ENCODE data around the gene LLPH. TPM values are rescaled to one million over a fixed set of nuclear protein-coding genes. Genes with fewer than 3 reads are reported as not detected.
A peak's percentile ranks its signal among the peaks of the same experiment; 100 is the strongest.

The LLPH gene
- total RNA-seq, 1 experiment from 2014 or later: 32.3 TPM

- POLR2A ChIA-PET: no interaction called here
- peak overlapping the region; percentile 100 for H3K4me3 Mint-ChIP-seq (ENCODE audit: unreplicated experiment)
- no peak overlapping the region for H3K27ac Mint-ChIP-seq (ENCODE audit: unreplicated experiment)
- no peaks in the 10 kb centered on the region for H3K9me3 ChIP-seq
- CTCF ChIA-PET: no interaction called here
- H3K36me3 Mint-ChIP-seq (ENCODE audit: insufficient read depth, unreplicated experiment): peaks cover 13% of the 10 kb centered on the region
- no peaks in the 10 kb centered on the region for H3K27me3 Mint-ChIP-seq (ENCODE audit: insufficient read depth, unreplicated experiment)
- no peak for TF ChIP-seq CTCF (IDR thresholded peaks at IDR 0.05; ENCODE audit: insufficient read depth in 1 of 2, low read depth in 1 of 2, low read length in 1 of 2, severe bottlenecking in 1 of 2, unreplicated experiment in 1 of 2)
- intact Hi-C loops (cut with micrococcal nuclease; ENCODE audit: unreplicated experiment): no loop called here
- H3K4me3 ChIP-seq (ENCODE audit: low read depth, low read length): peak overlapping the region; percentile 97
- BruUV-seq (replicated peaks): no TSS peak
- no peaks in the 10 kb centered on the region for H3K4me1 ChIP-seq
- DNase-seq: no peak
- no peaks in the 10 kb centered on the region for H3K9me3 Mint-ChIP-seq (ENCODE audit: unreplicated experiment)
- peaks cover 15% of the 10 kb centered on the region for H3K4me1 Mint-ChIP-seq (ENCODE audit: low read depth, unreplicated experiment)
- H3K27me3 ChIP-seq (replicated peaks; ENCODE audit: control insufficient read depth, insufficient read depth, low read length): no peaks in the 10 kb centered on the region
- no peaks in the 10 kb centered on the region for H3K36me3 ChIP-seq (ENCODE audit: control insufficient read depth, insufficient read depth, low read length)
Observed at GRCh38 chr12:66170606-66171005, 40.1 kb upstream of the LLPH start.

- Histone ChIP-seq H3K9me3 (0 out of 2 replicates have a peak, but pooled peaks cover 5% of the 10 kb centered on the region), H3K4me3 (ENCODE audit: low read depth, low read length) (peak within 1 kb of the TSS; percentile 97), H3K27me3 (replicated peaks; ENCODE audit: control insufficient read depth, insufficient read depth, low read length) (no peaks in the 10 kb centered on the region), H3K4me1 (no peaks in the 10 kb centered on the region), H3K36me3 (ENCODE audit: control insufficient read depth, insufficient read depth, low read length) (no peaks in the 10 kb centered on the region)
- TF ChIP-seq CTCF (IDR thresholded peaks at IDR 0.05; ENCODE audit: insufficient read depth in 1 of 2, low read depth in 1 of 2, low read length in 1 of 2, severe bottlenecking in 1 of 2, unreplicated experiment in 1 of 2): peak; percentile 58 to 59
- ChIA-PET POLR2A (interaction anchor here (0.5 to 2.0 kb wide), 21 partner anchors 11 to 1607 kb away, joined by 3 to 19 read pairs (median 5); partner anchors contain the start of genes HELB and LLPH), CTCF (interaction anchor here (0.6 to 2.3 kb wide), 20 partner anchors 10 to 548 kb away, joined by 3 to 16 read pairs (median 4); partner anchors contain the start of genes HELB and LLPH)
- intact Hi-C loops (cut with micrococcal nuclease; ENCODE audit: unreplicated experiment): loop anchor here (1.0 kb wide), 5 partner anchors 24 to 100 kb away; partner anchors contain the start of gene LLPH
- peak; percentile 91 to 93 for DNase-seq
- BruUV-seq (replicated peaks): TSS peak; percentile 85
- Mint-ChIP-seq H3K9me3 (ENCODE audit: unreplicated experiment) (no peaks in the 10 kb centered on the region), H3K36me3 (ENCODE audit: insufficient read depth, unreplicated experiment) (peaks cover 13% of the 10 kb centered on the region), H3K4me1 (ENCODE audit: low read depth, unreplicated experiment) (peaks cover 15% of the 10 kb centered on the region), H3K4me3 (ENCODE audit: unreplicated experiment) (peak within 1 kb of the TSS; percentile 100), H3K27me3 (ENCODE audit: insufficient read depth, unreplicated experiment) (no peaks in the 10 kb centered on the region), H3K27ac (ENCODE audit: unreplicated experiment) (peak within 1 kb of the TSS; percentile 99)
Observed at GRCh38 chr12:66169221-66170170, 38.9 kb upstream of the LLPH start, which contains the start of gene TMBIM4. Gene TMBIM4, minus strand, starts transcription at chr12:66169996. Its CDS starts 45 bp downstream, at chr12:66169951.

- Mint-ChIP-seq H3K4me3 (ENCODE audit: unreplicated experiment) (peak overlapping the region; percentile 100), H3K27ac (ENCODE audit: unreplicated experiment) (no peak overlapping the region), H3K36me3 (ENCODE audit: insufficient read depth, unreplicated experiment) (peaks cover 13% of the 10 kb centered on the region), H3K27me3 (ENCODE audit: insufficient read depth, unreplicated experiment) (no peaks in the 10 kb centered on the region), H3K4me1 (ENCODE audit: low read depth, unreplicated experiment) (peaks cover 15% of the 10 kb centered on the region), H3K9me3 (ENCODE audit: unreplicated experiment) (no peaks in the 10 kb centered on the region)
- Histone ChIP-seq H3K4me3 (ENCODE audit: low read depth, low read length) (peak overlapping the region; percentile 97), H3K27me3 (replicated peaks; ENCODE audit: control insufficient read depth, insufficient read depth, low read length) (no peaks in the 10 kb centered on the region), H3K4me1 (no peaks in the 10 kb centered on the region), H3K36me3 (ENCODE audit: control insufficient read depth, insufficient read depth, low read length) (no peaks in the 10 kb centered on the region), H3K9me3 (0 out of 2 replicates have a peak, but pooled peaks cover 5% of the 10 kb centered on the region)
- BruUV-seq (replicated peaks): no TSS peak
- intact Hi-C loops (cut with micrococcal nuclease; ENCODE audit: unreplicated experiment): no loop called here
- CTCF ChIA-PET: interaction anchor here (1.4 to 2.3 kb wide), 5 partner anchors 14 to 134 kb away, joined by 7 to 16 read pairs (median 8); partner anchors contain the start of gene HELB
- no peak for DNase-seq
- POLR2A ChIA-PET: interaction anchor here (1.0 to 2.0 kb wide), 2 partner anchors 23 to 38 kb away, joined by 4 to 19 read pairs; partner anchors contain the start of gene LLPH
- TF ChIP-seq CTCF (IDR thresholded peaks at IDR 0.05; ENCODE audit: insufficient read depth in 1 of 2, low read depth in 1 of 2, low read length in 1 of 2, severe bottlenecking in 1 of 2, unreplicated experiment in 1 of 2): no peak
Observed at GRCh38 chr12:66168410-66168809, 37.9 kb upstream of the LLPH start.
